B cell (primary cell): ENCODE data around the gene ASGR2.

Experiments
- CTCF ChIP-seq: fragments of 200-600 bp; IDR thresholded peaks from one replicate; pipeline ENCODE4 v1.8.0; 2022; ENCODE audit warnings: antibody characterized with exemption, mild to moderate bottlenecking
- EZH2 ChIP-seq: IDR thresholded peaks from 2 replicates; pipeline ENCODE4 v1.6.1; 2012; ENCODE audit warnings: borderline replicate concordance, low read depth, mild to moderate bottlenecking, moderate library complexity, low read length; ENCODE audit not compliant: insufficient read depth, poor library complexity, severe bottlenecking

GRCh38 chr17:7077911-7078546, 36.6 kb downstream of the ASGR2 start:
- TF ChIP-seq CTCF, result no peak
- no peak for TF ChIP-seq EZH2
